Left ventricle myocardium inferior (tissue), 1 donor: ENCODE data around the gene AUH. TPM values are rescaled to one million over a fixed set of nuclear protein-coding genes. Genes with fewer than 3 reads are reported as not detected.

Source experiments
- DNase-seq: peaks from one replicate; pipeline ENCODE4 v3.0.0-alpha.2; 2020
- H3K27ac ChIP-seq: fragments of 200-600 bp; replicated peaks from 2 replicates; pipeline ENCODE4 v1.8.0; 2021
- H3K27me3 ChIP-seq: fragments of 200-600 bp; 2 replicates; pipeline ENCODE4 v1.8.0; 2021; ENCODE audit warnings: low read depth
- H3K36me3 ChIP-seq: fragments of 200-600 bp; 2 replicates; pipeline ENCODE4 v1.8.0; 2021
- H3K4me1 ChIP-seq: fragments of 200-600 bp; 2 replicates; pipeline ENCODE4 v1.8.0; 2021
- H3K4me3 ChIP-seq: fragments of 200-600 bp; 2 replicates; pipeline ENCODE4 v1.8.0; 2021; ENCODE audit warnings: mild to moderate bottlenecking, moderate library complexity
- H3K9me3 ChIP-seq: fragments of 200-600 bp; replicated peaks from 2 replicates; pipeline ENCODE4 v1.8.0; 2021
- intact Hi-C: fragments of 100-400 bp; cut with micrococcal nuclease; formaldehyde crosslinking; loops from one replicate; pipeline ENCODE4 v1.11.0; 2022
- total RNA-seq: library from RNA; stranded (reverse); fragmentation: NEBNext Ultra II Directional; extraction: Animal tissue kit (Norgen Biotek cat#: 25700); gene quantifications from one replicate; pipeline ENCODE4 v1.2.1, GENCODE V29; 2021
- TF ChIP-seq, protein P1 (sequence below): fragments of 200-600 bp; IDR thresholded peaks from 2 replicates; pipeline ENCODE4 v1.8.0; 2021; ENCODE audit warnings: antibody characterized with exemption, mild to moderate bottlenecking, borderline replicate concordance
- donor health status: DM: no; HTN: yes; CAD: no; lungs with severe emphysema.

AUH gene
- total RNA-seq, 1 donor from 2014 or later = 44.1 TPM

DNA sequence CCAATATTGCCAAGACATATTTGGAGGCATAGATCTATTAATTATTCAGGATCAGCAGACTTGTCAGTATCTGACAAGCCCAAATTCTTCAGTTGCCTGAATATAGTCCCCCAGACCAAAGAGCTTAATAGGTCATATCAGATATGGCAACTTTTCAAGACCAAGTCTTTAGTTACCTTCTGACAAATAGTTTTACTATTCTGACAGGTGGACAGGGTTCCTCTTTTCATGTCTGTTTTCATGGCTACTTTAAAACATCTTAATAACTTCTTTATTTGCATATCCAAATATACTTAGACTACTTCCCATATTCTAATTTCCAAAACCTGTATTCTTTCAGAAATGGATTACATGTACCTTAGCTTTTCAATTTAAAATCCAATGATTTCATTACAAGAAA, 65.4 kb downstream of the AUH start:
- intact Hi-C loops = loop anchor here (10.0 kb wide), 1 partner anchor 202 kb away; no protein-coding TSS in a partner anchor
- no peaks in the 10 kb centered on the region for H3K9me3 ChIP-seq
- TF ChIP-seq, protein P1, sequence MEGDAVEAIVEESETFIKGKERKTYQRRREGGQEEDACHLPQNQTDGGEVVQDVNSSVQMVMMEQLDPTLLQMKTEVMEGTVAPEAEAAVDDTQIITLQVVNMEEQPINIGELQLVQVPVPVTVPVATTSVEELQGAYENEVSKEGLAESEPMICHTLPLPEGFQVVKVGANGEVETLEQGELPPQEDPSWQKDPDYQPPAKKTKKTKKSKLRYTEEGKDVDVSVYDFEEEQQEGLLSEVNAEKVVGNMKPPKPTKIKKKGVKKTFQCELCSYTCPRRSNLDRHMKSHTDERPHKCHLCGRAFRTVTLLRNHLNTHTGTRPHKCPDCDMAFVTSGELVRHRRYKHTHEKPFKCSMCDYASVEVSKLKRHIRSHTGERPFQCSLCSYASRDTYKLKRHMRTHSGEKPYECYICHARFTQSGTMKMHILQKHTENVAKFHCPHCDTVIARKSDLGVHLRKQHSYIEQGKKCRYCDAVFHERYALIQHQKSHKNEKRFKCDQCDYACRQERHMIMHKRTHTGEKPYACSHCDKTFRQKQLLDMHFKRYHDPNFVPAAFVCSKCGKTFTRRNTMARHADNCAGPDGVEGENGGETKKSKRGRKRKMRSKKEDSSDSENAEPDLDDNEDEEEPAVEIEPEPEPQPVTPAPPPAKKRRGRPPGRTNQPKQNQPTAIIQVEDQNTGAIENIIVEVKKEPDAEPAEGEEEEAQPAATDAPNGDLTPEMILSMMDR = no peak
- no peak overlapping the region for H3K27ac ChIP-seq
- H3K4me1 ChIP-seq = peaks cover 5% of the 10 kb centered on the region
- no peak for DNase-seq
- peaks cover 56% of the 10 kb centered on the region for H3K36me3 ChIP-seq
- H3K27me3 ChIP-seq = no peaks in the 10 kb centered on the region
- H3K4me3 ChIP-seq = no peak overlapping the region

DNA sequence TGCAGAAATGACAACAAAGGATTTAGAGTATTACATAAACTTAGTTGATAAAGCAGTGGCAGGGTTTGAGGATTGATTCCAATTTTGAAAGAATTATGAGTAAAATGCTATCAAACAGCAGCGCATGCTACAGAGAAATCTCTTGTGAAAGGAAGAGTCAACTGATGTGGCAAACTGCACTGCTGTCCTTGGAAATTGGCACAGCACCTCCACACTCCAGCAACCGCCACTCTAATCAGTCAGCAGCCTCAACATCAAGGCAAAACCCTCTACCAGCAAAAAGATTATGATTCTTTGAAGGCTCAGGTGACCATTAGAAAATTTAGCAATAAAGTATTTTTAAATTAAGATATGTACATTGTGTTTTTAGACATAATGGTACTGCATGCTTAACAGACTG, 66.4 kb downstream of the AUH start:
- intact Hi-C loops = loop anchor here (10.0 kb wide), 1 partner anchor 201 kb away; no protein-coding TSS in a partner anchor
- TF ChIP-seq, protein P1 = no peak
- H3K36me3 ChIP-seq = peaks cover 63% of the 10 kb centered on the region

DNA sequence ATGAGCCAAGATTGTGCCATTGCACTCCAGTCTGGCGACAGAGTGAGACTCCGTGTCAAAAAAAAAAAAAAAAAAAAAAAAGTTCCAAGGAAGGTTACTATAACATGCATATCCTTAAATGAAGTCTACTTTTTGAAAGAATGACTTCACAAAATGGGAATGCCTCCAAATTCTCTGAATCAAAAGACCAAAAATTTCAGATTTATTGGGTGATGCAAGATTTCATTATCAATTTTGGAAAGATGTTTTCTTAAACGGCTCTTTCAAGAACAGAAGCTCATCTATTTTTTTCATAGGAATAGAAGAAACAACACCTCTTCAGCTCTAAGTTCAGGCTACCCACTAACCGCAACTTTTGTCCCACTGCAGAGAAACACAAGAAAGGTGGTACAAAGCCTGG, 69.9 kb downstream of the AUH start:
- Histone ChIP-seq H3K36me3 (peaks cover 67% of the 10 kb centered on the region), H3K9me3 (no peaks in the 10 kb centered on the region), H3K27ac (no peak overlapping the region), H3K4me3 (no peak overlapping the region), H3K27me3 (no peaks in the 10 kb centered on the region), H3K4me1 (peaks cover 5% of the 10 kb centered on the region)
- DNase-seq = no peak
- intact Hi-C loops = loop anchor here (10.0 kb wide), 1 partner anchor 197 kb away; no protein-coding TSS in a partner anchor
- TF ChIP-seq, protein P1 = no peak

More for the DNA sequence above, 66.4 kb downstream of the AUH start:
- no peaks in the 10 kb centered on the region for H3K9me3 ChIP-seq
- H3K4me1 ChIP-seq = peaks cover 5% of the 10 kb centered on the region
- no peaks in the 10 kb centered on the region for H3K27me3 ChIP-seq
- no peak for DNase-seq
- no peak overlapping the region for H3K27ac ChIP-seq
- H3K4me3 ChIP-seq = no peak overlapping the region

- H3K9me3 ChIP-seq = no peaks in the 10 kb centered on the region
- no peaks in the 10 kb centered on the region for H3K27me3 ChIP-seq
- DNase-seq = no peak
- TF ChIP-seq, protein P1 = no peak
- peaks cover 6% of the 10 kb centered on the region for H3K4me1 ChIP-seq
- H3K27ac ChIP-seq = no peak overlapping the region
- peaks cover 40% of the 10 kb centered on the region for H3K36me3 ChIP-seq
- intact Hi-C loops = no loop called here
- no peak overlapping the region for H3K4me3 ChIP-seq
These were observed 72.5 kb downstream of the AUH start for GRCh38 chr9:91289244-91289643.

DNA sequence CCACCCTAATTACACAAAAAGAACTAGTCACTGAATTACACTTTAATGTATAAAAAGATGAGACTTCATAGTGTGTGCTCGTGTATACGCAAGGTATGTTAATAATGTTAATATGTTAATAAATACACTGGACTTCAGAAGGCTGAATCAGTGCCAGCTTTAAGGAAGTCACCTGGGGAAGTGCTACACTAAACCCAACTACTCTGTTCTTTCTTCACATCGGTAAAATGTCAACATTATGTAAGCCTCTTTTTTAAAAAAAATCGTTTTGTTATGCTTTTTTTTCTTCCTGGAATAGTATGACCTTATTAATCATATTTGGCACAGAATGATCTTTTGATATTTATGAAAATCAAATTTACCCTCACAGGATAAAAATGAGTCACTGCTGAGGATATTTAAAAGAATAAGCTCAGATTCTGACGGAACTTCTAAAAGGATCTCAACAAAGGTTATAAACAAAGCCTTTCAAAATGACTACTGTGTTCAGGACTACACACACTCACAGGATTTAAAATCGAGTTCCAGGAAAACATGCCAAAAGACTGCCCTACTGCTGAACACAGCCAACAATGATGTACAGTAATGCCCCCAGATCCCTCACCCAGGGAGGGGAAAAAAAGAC, 75.9 kb downstream of the AUH start:
- TF ChIP-seq, protein P1 = no peak
- H3K4me1 ChIP-seq = peaks cover 6% of the 10 kb centered on the region
- H3K36me3 ChIP-seq = peaks cover 12% of the 10 kb centered on the region
- H3K27ac ChIP-seq = no peak overlapping the region
- no peaks in the 10 kb centered on the region for H3K27me3 ChIP-seq
- no peaks in the 10 kb centered on the region for H3K9me3 ChIP-seq
- intact Hi-C loops = no loop called here
- no peak overlapping the region for H3K4me3 ChIP-seq
- DNase-seq = no peak
